HL-60/S4 treated with phorbol 12-myristate 13-acetate at 8.2 ng/mL for 4 days and 3 days (cell line): ENCODE results near the gene EFNB1.
"Not testable (repeated sequence)": the region's sequence is repeated elsewhere in the genome, so short reads cannot be mapped to it uniquely, and the experiment has no call there.

Experiments
- in situ Hi-C: fragments of 300-500 bp; cut with MboI; formaldehyde crosslinking; loops from 2 replicates; pipeline ENCODE4 v1.15.0; 2022; ENCODE audit warnings: low sequenced_read_pairs

EFNB1 gene

GRCh38 chrX:68828740-68829581 lies at the start of gene EFNB1:
EFNB1 (plus strand) TSS chrX:68829021; CDS start chrX:68829777, 756 bp downstream.
- in situ Hi-C loops = loop anchor here (25.0 kb wide), 1 partner anchor 92 kb away; no protein-coding TSS in a partner anchor

GRCh38 chrX:68781295-68781694 lies 47.5 kb upstream of the EFNB1 start:
- in situ Hi-C loops = not testable (repeated sequence)

- in situ Hi-C loops = no loop called here
These were observed 44.0 kb upstream of the EFNB1 start for GRCh38 chrX:68784816-68785215.

- in situ Hi-C loops = not testable (repeated sequence)
These were observed 42.2 kb upstream of the EFNB1 start for GRCh38 chrX:68786581-68786980.

GRCh38 chrX:68789966-68790365 lies 38.9 kb upstream of the EFNB1 start:
- in situ Hi-C loops = no loop called here

- in situ Hi-C loops = no loop called here
These were observed 36.7 kb upstream of the EFNB1 start for GRCh38 chrX:68792083-68792482.

- in situ Hi-C loops = no loop called here
These were observed 34.4 kb upstream of the EFNB1 start for GRCh38 chrX:68794461-68794860.

- in situ Hi-C loops = no loop called here
These were observed 33.1 kb upstream of the EFNB1 start for GRCh38 chrX:68795741-68796140.

GRCh38 chrX:68798400-68798799 lies 30.4 kb upstream of the EFNB1 start:
- in situ Hi-C loops = not testable (repeated sequence)

GRCh38 chrX:68801737-68802290 lies 27.0 kb upstream of the EFNB1 start:
- in situ Hi-C loops = no loop called here

- in situ Hi-C loops = no loop called here
These were observed 21.0 kb upstream of the EFNB1 start for GRCh38 chrX:68807818-68808217.

- in situ Hi-C loops = no loop called here
These were observed 20.0 kb upstream of the EFNB1 start for GRCh38 chrX:68808686-68809357.

- in situ Hi-C loops = no loop called here
These were observed 8.2 kb upstream of the EFNB1 start for GRCh38 chrX:68820476-68821110.

- in situ Hi-C loops = no loop called here
These were observed 7.2 kb upstream of the EFNB1 start for GRCh38 chrX:68821616-68822015.

- in situ Hi-C loops = no loop called here
These were observed 6.0 kb upstream of the EFNB1 start for GRCh38 chrX:68822641-68823410.

GRCh38 chrX:68823413-68824151 lies 5.2 kb upstream of the EFNB1 start:
- in situ Hi-C loops = no loop called here

GRCh38 chrX:68824152-68824433 lies 4.7 kb upstream of the EFNB1 start:
- in situ Hi-C loops = no loop called here

GRCh38 chrX:68824565-68825125 lies 4.2 kb upstream of the EFNB1 start:
- in situ Hi-C loops = loop anchor here (25.0 kb wide), 1 partner anchor 87 kb away; no protein-coding TSS in a partner anchor

- in situ Hi-C loops = loop anchor here (25.0 kb wide), 1 partner anchor 89 kb away; no protein-coding TSS in a partner anchor
These were observed 2.5 kb upstream of the EFNB1 start for GRCh38 chrX:68826113-68826980.
